Fibroblast of skin of right quadriceps (primary cell): ENCODE data around the gene OCA2.
"Not testable (repeated sequence)": the region's sequence is repeated elsewhere in the genome, so short reads cannot be mapped to it uniquely, and the experiment has no call there.

Experiments
- DNase-seq: peaks from one replicate; pipeline ENCODE4 v3.0.0-alpha.2; 2013

OCA2 gene

GRCh38 chr15:28020644-28021043 lies 78.5 kb downstream of the OCA2 start:
- DNase-seq, result no peak

- DNase-seq, result no peak
Measured at GRCh38 chr15:28019594-28020309, 79.4 kb downstream of the OCA2 start.

GRCh38 chr15:28018291-28019044 lies 80.6 kb downstream of the OCA2 start:
- DNase-seq, result no peak

GRCh38 chr15:28017423-28017924 lies 81.6 kb downstream of the OCA2 start:
- no peak for DNase-seq

GRCh38 chr15:28015855-28016254 lies 83.3 kb downstream of the OCA2 start:
- no peak for DNase-seq

GRCh38 chr15:28014623-28015200 lies 84.4 kb downstream of the OCA2 start:
- no peak for DNase-seq

- DNase-seq, result no peak
Measured at GRCh38 chr15:28013976-28014375, 85.1 kb downstream of the OCA2 start.

- DNase-seq, result no peak
Measured at GRCh38 chr15:28013480-28013879, 85.6 kb downstream of the OCA2 start.

- DNase-seq, result no peak
Measured at GRCh38 chr15:28012231-28012630, 86.9 kb downstream of the OCA2 start.

- DNase-seq, result not testable (repeated sequence)
Measured at GRCh38 chr15:28008175-28008574, 90.9 kb downstream of the OCA2 start.

- no peak for DNase-seq
Measured at GRCh38 chr15:28006116-28006905, 92.8 kb downstream of the OCA2 start.

GRCh38 chr15:28005004-28005527 lies 94.0 kb downstream of the OCA2 start:
- DNase-seq, result no peak

- DNase-seq, result no peak
Measured at GRCh38 chr15:28004143-28005003, 94.7 kb downstream of the OCA2 start.

GRCh38 chr15:28003302-28004037 lies 95.6 kb downstream of the OCA2 start:
- DNase-seq, result no peak

GRCh38 chr15:28002867-28003266 lies 96.2 kb downstream of the OCA2 start:
- no peak for DNase-seq

- DNase-seq, result no peak
Measured at GRCh38 chr15:28002136-28002861, 96.8 kb downstream of the OCA2 start.

GRCh38 chr15:28001641-28002040 lies 97.5 kb downstream of the OCA2 start:
- no peak for DNase-seq

- DNase-seq, result no peak
Measured at GRCh38 chr15:27993996-27994780, 104.9 kb downstream of the OCA2 start.

- DNase-seq, result no peak
Measured at GRCh38 chr15:27993544-27993943, 105.6 kb downstream of the OCA2 start.
